ENCODE data around the gene IGSF5.

GRCh38 chr21:39845571-39846130, 100.7 kb downstream of the IGSF5 start:
- TF ChIP-seq CTCF (IDR thresholded peaks at IDR 0.05) (no peak), EZH2 (IDR thresholded peaks at IDR 0.05; ENCODE audit: borderline replicate concordance, insufficient read depth, low read depth, low read length, poor library complexity, severe bottlenecking) (no peak)
